Measurements from ENCODE around the gene TACC2.

The TACC2 gene

DNA sequence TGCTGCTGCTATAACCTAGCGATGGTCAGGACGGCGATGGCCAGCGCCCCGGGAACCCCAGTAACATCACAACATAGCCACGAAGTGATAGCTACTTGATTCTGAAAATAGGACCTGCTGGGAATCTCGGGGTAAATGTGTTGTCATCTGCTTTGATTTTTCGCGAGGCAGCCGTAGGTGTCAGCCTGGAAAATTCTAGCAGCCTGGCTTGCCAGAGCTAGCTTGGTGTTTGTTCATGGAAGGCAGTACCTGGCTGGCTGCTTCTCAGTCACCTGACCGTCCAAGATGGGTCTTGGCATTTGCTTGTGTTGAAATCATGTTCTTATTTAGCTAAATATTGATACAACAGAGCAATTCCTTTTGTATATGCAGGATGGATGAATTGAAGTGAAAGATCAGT is 199.7 kb downstream of the TACC2 start:
- TF ChIP-seq POLR2AphosphoS5 (IDR thresholded peaks at IDR 0.05; ENCODE audit: low read depth, low read length) (no peak), TAF1 (IDR thresholded peaks at IDR 0.05; ENCODE audit: borderline replicate concordance, insufficient read depth, low read length) (no peak), SIN3A (IDR thresholded peaks at IDR 0.05; ENCODE audit: borderline replicate concordance, insufficient read depth, low read length) (no peak), FOXP2 (optimal IDR thresholded peaks at IDR 0.05; ENCODE audit: borderline replicate concordance, extremely low read depth, extremely low read length, insufficient read depth) (no peak), REST (IDR thresholded peaks at IDR 0.05; ENCODE audit: insufficient read depth in 1 of 2, low read depth in 2 of 2, low read length in 2 of 2) (no peak)

DNA sequence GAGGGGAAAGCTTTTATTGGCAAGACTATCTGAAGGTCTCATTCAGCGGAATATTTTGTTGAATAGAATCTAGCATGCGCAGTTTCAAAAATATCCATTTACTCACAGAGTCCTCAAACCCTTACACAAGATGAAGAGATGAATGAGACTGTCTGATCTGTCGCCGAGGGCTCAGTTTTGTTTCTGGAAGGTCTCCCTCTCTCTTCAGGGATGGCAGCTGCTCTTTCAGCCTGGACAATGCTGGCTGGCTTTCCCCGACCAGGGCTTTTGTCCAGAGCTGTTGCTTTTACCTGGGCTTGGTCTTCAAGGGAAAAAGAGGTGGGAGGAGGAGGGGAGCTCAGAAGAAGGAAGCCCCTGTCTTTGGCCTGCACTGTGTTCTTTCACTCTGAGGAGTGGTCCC is 200.2 kb downstream of the TACC2 start:
- no peak for TF ChIP-seq SIN3A (IDR thresholded peaks at IDR 0.05; ENCODE audit: borderline replicate concordance, insufficient read depth, low read length)
- no peak for TF ChIP-seq TAF1 (IDR thresholded peaks at IDR 0.05; ENCODE audit: borderline replicate concordance, insufficient read depth, low read length)
- no peak for TF ChIP-seq POLR2AphosphoS5 (IDR thresholded peaks at IDR 0.05; ENCODE audit: low read depth, low read length)
- no peak for TF ChIP-seq FOXP2 (optimal IDR thresholded peaks at IDR 0.05; ENCODE audit: borderline replicate concordance, extremely low read depth, extremely low read length, insufficient read depth)
- no peak for TF ChIP-seq REST (IDR thresholded peaks at IDR 0.05; ENCODE audit: insufficient read depth in 1 of 2, low read depth in 2 of 2, low read length in 2 of 2)

GRCh38 chr10:122190176-122190943 is 201.4 kb downstream of the TACC2 start:
- TF ChIP-seq REST (IDR thresholded peaks at IDR 0.05; ENCODE audit: insufficient read depth in 1 of 2, low read depth in 2 of 2, low read length in 2 of 2) (no peak), POLR2AphosphoS5 (IDR thresholded peaks at IDR 0.05; ENCODE audit: low read depth, low read length) (no peak), FOXP2 (optimal IDR thresholded peaks at IDR 0.05; ENCODE audit: borderline replicate concordance, extremely low read depth, extremely low read length, insufficient read depth) (no peak), TAF1 (IDR thresholded peaks at IDR 0.05; ENCODE audit: borderline replicate concordance, insufficient read depth, low read length) (no peak), SIN3A (IDR thresholded peaks at IDR 0.05; ENCODE audit: borderline replicate concordance, insufficient read depth, low read length) (no peak)

GRCh38 chr10:122191936-122192541 is 203.1 kb downstream of the TACC2 start:
- no peak for TF ChIP-seq SIN3A (IDR thresholded peaks at IDR 0.05; ENCODE audit: borderline replicate concordance, insufficient read depth, low read length)
- no peak for TF ChIP-seq REST (IDR thresholded peaks at IDR 0.05; ENCODE audit: insufficient read depth in 1 of 2, low read depth in 2 of 2, low read length in 2 of 2)
- no peak for TF ChIP-seq TAF1 (IDR thresholded peaks at IDR 0.05; ENCODE audit: borderline replicate concordance, insufficient read depth, low read length)
- no peak for TF ChIP-seq POLR2AphosphoS5 (IDR thresholded peaks at IDR 0.05; ENCODE audit: low read depth, low read length)
- no peak for TF ChIP-seq FOXP2 (optimal IDR thresholded peaks at IDR 0.05; ENCODE audit: borderline replicate concordance, extremely low read depth, extremely low read length, insufficient read depth)

All from PFSK-1 (cell line).